Measurements from ENCODE around the gene TRAF2.

The TRAF2 gene

DNA sequence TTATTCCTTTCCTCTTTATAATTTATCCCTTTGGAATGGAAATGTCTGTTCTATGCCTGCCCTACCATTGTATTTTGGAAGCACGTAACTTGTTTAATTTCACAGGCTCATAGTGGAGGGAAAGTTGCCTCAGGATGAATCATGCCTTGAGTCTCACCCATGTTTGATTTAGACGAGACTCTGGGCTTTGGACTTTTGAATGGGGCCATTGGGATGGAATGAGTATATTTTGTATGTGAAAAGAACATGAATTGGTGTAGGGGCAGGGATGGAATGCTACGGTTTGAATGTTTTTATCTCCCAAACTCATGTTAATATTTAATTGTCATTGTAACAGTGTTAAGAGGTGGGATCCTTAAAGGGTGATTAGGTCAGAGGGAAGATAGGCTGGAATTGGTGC, 48.0 kb downstream of the TRAF2 start:
- Mint-ChIP-seq H3K27ac (no peak overlapping the region), H3K27me3 (ENCODE audit: low read depth, poor library complexity) (no peaks in the 10 kb centered on the region), H3K4me3 (no peak overlapping the region), H3K36me3 (ENCODE audit: low read depth) (peaks cover 77% of the 10 kb centered on the region), H3K9me3 (peaks cover 9% of the 10 kb centered on the region), H3K4me1 (no peaks in the 10 kb centered on the region)
- TF ChIP-seq, protein P1, sequence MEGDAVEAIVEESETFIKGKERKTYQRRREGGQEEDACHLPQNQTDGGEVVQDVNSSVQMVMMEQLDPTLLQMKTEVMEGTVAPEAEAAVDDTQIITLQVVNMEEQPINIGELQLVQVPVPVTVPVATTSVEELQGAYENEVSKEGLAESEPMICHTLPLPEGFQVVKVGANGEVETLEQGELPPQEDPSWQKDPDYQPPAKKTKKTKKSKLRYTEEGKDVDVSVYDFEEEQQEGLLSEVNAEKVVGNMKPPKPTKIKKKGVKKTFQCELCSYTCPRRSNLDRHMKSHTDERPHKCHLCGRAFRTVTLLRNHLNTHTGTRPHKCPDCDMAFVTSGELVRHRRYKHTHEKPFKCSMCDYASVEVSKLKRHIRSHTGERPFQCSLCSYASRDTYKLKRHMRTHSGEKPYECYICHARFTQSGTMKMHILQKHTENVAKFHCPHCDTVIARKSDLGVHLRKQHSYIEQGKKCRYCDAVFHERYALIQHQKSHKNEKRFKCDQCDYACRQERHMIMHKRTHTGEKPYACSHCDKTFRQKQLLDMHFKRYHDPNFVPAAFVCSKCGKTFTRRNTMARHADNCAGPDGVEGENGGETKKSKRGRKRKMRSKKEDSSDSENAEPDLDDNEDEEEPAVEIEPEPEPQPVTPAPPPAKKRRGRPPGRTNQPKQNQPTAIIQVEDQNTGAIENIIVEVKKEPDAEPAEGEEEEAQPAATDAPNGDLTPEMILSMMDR (IDR thresholded peaks at IDR 0.05) = no peak
- no peak for DNase-seq

DNA sequence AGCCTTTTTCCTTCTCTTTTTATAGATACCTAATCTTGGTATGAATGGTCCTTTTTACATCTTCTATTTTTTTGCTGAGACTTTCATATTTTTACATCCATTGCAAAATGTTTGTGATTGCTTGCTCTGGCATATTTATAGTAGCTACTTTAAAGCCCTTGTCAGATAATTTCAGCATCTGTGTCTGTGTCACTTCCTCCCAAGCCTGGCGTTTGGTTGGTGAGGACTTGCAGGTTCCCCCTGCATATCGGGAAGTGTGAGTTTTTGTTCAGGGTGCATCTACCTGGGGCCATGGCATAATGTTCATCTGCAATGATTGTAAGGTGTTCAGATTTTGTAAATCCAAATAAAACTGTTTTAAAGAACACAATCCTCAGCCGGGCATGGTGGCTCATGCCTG, 49.3 kb downstream of the TRAF2 start:
- peaks cover 74% of the 10 kb centered on the region for H3K36me3 Mint-ChIP-seq (ENCODE audit: low read depth)

DNA sequence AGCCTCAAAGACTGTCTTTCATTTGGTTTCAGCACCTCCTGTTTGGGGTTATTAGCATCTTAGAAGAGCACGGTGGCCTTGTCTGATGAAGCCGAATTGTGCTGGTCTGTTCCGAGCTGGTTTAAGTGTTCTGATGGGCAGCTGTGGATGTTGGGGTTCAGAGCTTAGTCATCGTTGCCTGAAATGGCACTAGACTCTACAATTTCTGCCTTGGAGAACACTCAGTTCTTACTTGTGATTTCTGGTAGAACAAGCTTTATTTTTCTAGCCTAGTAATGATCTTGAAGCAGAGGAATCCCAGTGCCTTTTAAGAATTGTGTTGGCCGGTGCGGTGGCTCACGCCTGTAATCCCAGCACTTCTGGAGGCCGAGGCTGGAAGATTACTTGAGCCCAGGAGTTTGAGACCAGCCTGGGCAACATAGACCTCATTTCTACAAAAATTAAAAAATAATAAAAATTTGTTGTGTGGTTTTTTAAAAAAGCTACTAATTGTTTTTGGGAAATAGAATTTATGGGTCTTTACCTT, 50.4 kb downstream of the TRAF2 start:
- H3K9me3 Mint-ChIP-seq = peaks cover 8% of the 10 kb centered on the region
- TF ChIP-seq, protein P1 (IDR thresholded peaks at IDR 0.05) = no peak
- no peaks in the 10 kb centered on the region for H3K4me1 Mint-ChIP-seq
- no peak overlapping the region for H3K4me3 Mint-ChIP-seq
- no peaks in the 10 kb centered on the region for H3K27me3 Mint-ChIP-seq (ENCODE audit: low read depth, poor library complexity)
- DNase-seq = no peak
- peaks cover 63% of the 10 kb centered on the region for H3K36me3 Mint-ChIP-seq (ENCODE audit: low read depth)
- H3K27ac Mint-ChIP-seq = peak overlapping the region; percentile 81

More for the DNA sequence above, 49.3 kb downstream of the TRAF2 start:
- TF ChIP-seq, protein P1 (IDR thresholded peaks at IDR 0.05) = no peak
- Mint-ChIP-seq H3K4me3 (no peak overlapping the region), H3K9me3 (peaks cover 9% of the 10 kb centered on the region), H3K27ac (no peak overlapping the region), H3K27me3 (ENCODE audit: low read depth, poor library complexity) (no peaks in the 10 kb centered on the region), H3K4me1 (no peaks in the 10 kb centered on the region)
- DNase-seq = no peak

DNA sequence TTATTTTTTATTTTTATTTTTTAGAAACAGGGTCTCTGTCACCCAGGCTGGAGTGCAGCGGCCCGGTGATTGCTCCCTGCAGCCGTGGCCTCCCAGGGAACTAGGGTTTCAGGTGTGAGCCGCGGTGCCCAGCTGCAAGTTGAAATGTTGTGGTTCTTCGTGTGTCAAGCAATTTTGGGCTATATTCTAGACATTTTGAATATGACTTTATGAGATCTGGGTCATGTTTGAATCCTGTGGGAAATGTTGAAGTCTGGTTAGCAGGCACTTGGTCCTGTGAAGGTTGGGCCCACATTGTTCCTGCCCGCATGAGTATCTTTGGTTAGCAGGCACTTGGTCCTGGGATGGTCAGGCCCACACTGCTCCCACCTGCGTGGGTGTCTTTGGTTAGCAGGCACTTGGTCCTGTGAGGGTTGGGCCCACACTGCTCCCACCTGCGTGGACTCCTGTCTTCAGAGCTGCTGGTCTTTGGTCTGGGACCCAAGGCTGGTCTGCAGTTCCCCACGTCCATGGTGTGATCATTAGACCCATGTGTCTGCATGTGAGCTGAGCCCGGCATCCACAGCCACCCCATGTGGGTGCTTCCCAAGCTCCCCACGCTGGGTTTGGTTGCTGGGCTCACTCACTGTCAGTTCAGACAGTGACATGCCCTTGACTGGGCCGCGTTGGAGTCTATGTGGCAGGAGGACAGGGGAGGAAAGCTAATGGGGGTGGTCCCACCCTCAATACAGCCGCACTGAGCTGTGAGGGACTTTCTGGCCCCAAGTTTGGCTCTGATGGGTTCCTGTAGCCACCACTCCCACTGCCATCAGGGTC, 51.1 kb downstream of the TRAF2 start:
- H3K9me3 Mint-ChIP-seq = peaks cover 4% of the 10 kb centered on the region
- H3K36me3 Mint-ChIP-seq (ENCODE audit: low read depth) = peaks cover 57% of the 10 kb centered on the region
- no peaks in the 10 kb centered on the region for H3K27me3 Mint-ChIP-seq (ENCODE audit: low read depth, poor library complexity)
- H3K27ac Mint-ChIP-seq = peak overlapping the region; percentile 57
- H3K4me3 Mint-ChIP-seq = no peak overlapping the region
- DNase-seq = no peak
- H3K4me1 Mint-ChIP-seq = no peaks in the 10 kb centered on the region
- TF ChIP-seq, protein P1 (IDR thresholded peaks at IDR 0.05) = no peak

DNA sequence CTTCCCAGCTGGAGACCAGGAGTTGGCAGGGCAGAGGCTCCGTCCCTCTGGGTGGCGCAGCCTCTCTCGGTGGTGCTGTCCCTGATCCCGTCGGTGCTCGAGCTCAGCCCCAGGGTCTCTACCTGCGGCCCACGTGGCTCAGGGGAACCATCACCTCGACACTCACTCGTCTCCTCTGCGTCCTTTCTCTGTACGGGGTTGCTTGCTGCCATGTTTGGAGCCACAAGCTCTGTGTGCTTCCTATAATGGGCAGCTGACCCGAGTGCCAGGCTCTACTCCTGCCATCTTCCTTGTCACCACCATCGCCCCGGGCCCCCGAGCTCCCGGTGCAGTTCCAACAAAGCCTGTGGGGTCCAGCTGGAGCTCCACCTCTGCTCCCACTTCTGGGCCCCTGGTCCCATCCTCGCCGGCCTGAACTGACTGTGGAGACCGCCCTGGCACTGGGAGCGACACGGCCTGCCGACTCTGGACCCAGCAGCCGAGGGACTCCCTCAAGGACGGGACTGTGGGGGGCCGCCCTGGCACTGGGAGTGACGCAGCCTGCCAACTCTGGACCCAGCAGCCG, 53.2 kb downstream of the TRAF2 start:
- no peaks in the 10 kb centered on the region for H3K27me3 Mint-ChIP-seq (ENCODE audit: low read depth, poor library complexity)
- H3K4me1 Mint-ChIP-seq = no peaks in the 10 kb centered on the region
- TF ChIP-seq, protein P1 (IDR thresholded peaks at IDR 0.05) = no peak
- no peak overlapping the region for H3K4me3 Mint-ChIP-seq
- H3K9me3 Mint-ChIP-seq = no peaks in the 10 kb centered on the region
- peak overlapping the region; percentile 52 for H3K27ac Mint-ChIP-seq
- no peak for DNase-seq
- peaks cover 38% of the 10 kb centered on the region for H3K36me3 Mint-ChIP-seq (ENCODE audit: low read depth)

All from nephron progenitor cell (in vitro differentiated cells).